Endothelial cell of umbilical vein (primary cell): Measurements from ENCODE around the gene HIF1AN. TPM values are rescaled to one million over a fixed set of nuclear protein-coding genes. Genes with fewer than 3 reads are reported as not detected.

ENCODE experiments used
- BruUV-seq: library from RNA; stranded (reverse); fragments of 400-500 nt; replicated peaks from 2 replicates; lab custom pipeline; 2021; lab: Mats Ljungman, UMichigan
- CTCF ChIA-PET: fragments of 300-600, 350-600 bp; sonication (Branson Sonifier 250); formaldehyde crosslinking; loops from one replicate; lab custom pipeline; 2021; ENCODE audit warnings: antibody characterized with exemption, inconsistent platforms; lab: Charles Lee
- POLR2A ChIA-PET: fragments of 300-600, 350-600 bp; sonication (Branson Sonifier 250); formaldehyde crosslinking; loops from one replicate; lab custom pipeline; 2021; ENCODE audit warnings: antibody characterized with exemption, inconsistent platforms; lab: Charles Lee
- DNase-seq: peaks from one replicate; pipeline ENCODE4 v3.0.0-alpha.2; 2011; ENCODE audit warnings: low read depth, low spot score
- FAIRE-seq: peaks from 2 replicates; lab custom pipeline; 2011; peaks lifted over from hg19 to GRCh38; lab: Jason Lieb, UNC
- H2AFZ ChIP-seq: 2 replicates; pipeline ENCODE4 v1.6.0; 2012; ENCODE audit warnings: low read depth, low read length, control low read depth, inconsistent platforms
- H3K27ac ChIP-seq: 2 replicates; pipeline ENCODE4 v1.5.1; 2011; ENCODE audit warnings: low read depth, mild to moderate bottlenecking, control low read depth, low read length, moderate library complexity; ENCODE audit not compliant: insufficient read depth
- H3K27me3 ChIP-seq, 2 experiments: 2 replicates each; pipeline versions ENCODE4 v1.6.0 to v1.6.1; 2011; ENCODE audit warnings: low read length in 2 of 2, mixed read lengths in 1 of 2; ENCODE audit not compliant: control insufficient read depth in 2 of 2, insufficient read depth in 2 of 2
- H3K36me3 ChIP-seq, 2 experiments: 2 replicates in 1 of 2; 3 replicates in 1 of 2; pipeline ENCODE4 v1.5.1; 2011; ENCODE audit warnings: low read length in 2 of 2, mild to moderate bottlenecking in 1 of 2, moderate library complexity in 1 of 2; ENCODE audit not compliant: control insufficient read depth in 2 of 2, insufficient read depth in 2 of 2; ENCODE audit errors: extremely low read depth in 1 of 2
- H3K4me1 ChIP-seq: 3 replicates; pipeline ENCODE4 v1.5.1; 2011; ENCODE audit warnings: mild to moderate bottlenecking, low read length; ENCODE audit not compliant: control insufficient read depth, insufficient read depth; ENCODE audit errors: extremely low read depth
- H3K4me2 ChIP-seq: 2 replicates; pipeline ENCODE4 v1.6.1; 2011; ENCODE audit warnings: low read length, control low read depth, mixed read lengths; ENCODE audit not compliant: insufficient read depth
- H3K4me3 ChIP-seq, 3 experiments: fragments of 200-600 bp in 1 of 3; sonication (generic), shearing (Covaris generic) in 1 of 3; replicated peaks in 1 of 3; 2 replicates each; pipeline ENCODE4 v1.5.1; 2011 to 2016; ENCODE audit warnings: control low read depth in 3 of 3, low read length in 3 of 3, mild to moderate bottlenecking in 2 of 3, inconsistent platforms in 1 of 3, low read depth in 1 of 3, moderate library complexity in 1 of 3; ENCODE audit not compliant: insufficient read depth in 1 of 3
- H3K79me2 ChIP-seq: 2 replicates; pipeline ENCODE4 v1.6.0; 2012; ENCODE audit warnings: low read length, inconsistent platforms; ENCODE audit not compliant: control insufficient read depth, insufficient read depth
- H3K9ac ChIP-seq: replicated peaks from 2 replicates; pipeline ENCODE3; 2011; ENCODE audit warnings: low read length, control low read depth; ENCODE audit not compliant: insufficient read depth; ENCODE audit errors: extremely low read depth
- H3K9me1 ChIP-seq: replicated peaks from 3 replicates; pipeline ENCODE4 v1.6.0; 2011; ENCODE audit warnings: mild to moderate bottlenecking, low read length; ENCODE audit not compliant: control insufficient read depth, insufficient read depth; ENCODE audit errors: extremely low read depth
- H3K9me3 ChIP-seq: replicated peaks from 2 replicates; pipeline ENCODE4 v1.5.1; 2012; ENCODE audit warnings: low read length, inconsistent platforms; ENCODE audit not compliant: control insufficient read depth, insufficient read depth
- H4K20me1 ChIP-seq: replicated peaks from 2 replicates; pipeline ENCODE3; 2011; ENCODE audit warnings: mild to moderate bottlenecking, low read length; ENCODE audit not compliant: control insufficient read depth, insufficient read depth; ENCODE audit errors: extremely low read depth
- CTCF ChIP-seq, 2 donors: IDR thresholded peaks; 1 replicate in 1 of 2; 2 replicates in 1 of 2; pipeline ENCODE4 v1.5.1; 2011; ENCODE audit warnings: low read length in 2 of 2, mild to moderate bottlenecking in 2 of 2, moderate library complexity in 2 of 2, control low read depth in 1 of 2, inconsistent platforms in 1 of 2, low read depth in 1 of 2; ENCODE audit not compliant: insufficient read depth in 1 of 2; ENCODE audit errors: extremely low read depth in 1 of 2
- EZH2 ChIP-seq: IDR thresholded peaks from 2 replicates; pipeline ENCODE4 v1.6.1; 2012; ENCODE audit warnings: borderline replicate concordance, low read depth, mild to moderate bottlenecking, moderate library complexity, low read length, inconsistent platforms; ENCODE audit not compliant: severe bottlenecking
- FOS ChIP-seq: IDR thresholded peaks from 2 replicates; pipeline ENCODE4 v1.6.1; 2011; ENCODE audit warnings: mild to moderate bottlenecking, low read length, moderate library complexity, borderline replicate concordance; ENCODE audit not compliant: insufficient read depth
- GATA2 ChIP-seq: IDR thresholded peaks from 2 replicates; pipeline ENCODE4 v1.7.0; 2011; ENCODE audit warnings: low read depth, mild to moderate bottlenecking, moderate library complexity, mixed read lengths, low read length; ENCODE audit not compliant: insufficient read length, insufficient read depth
- JUN ChIP-seq: IDR thresholded peaks from 2 replicates; pipeline ENCODE4 v1.6.1; 2011; ENCODE audit warnings: borderline replicate concordance, low read depth; ENCODE audit not compliant: insufficient read length, insufficient read depth
- MYC ChIP-seq: IDR thresholded peaks from one replicate; pipeline ENCODE4 v1.6.1; 2011; ENCODE audit warnings: mild to moderate bottlenecking, low read depth, low read length
- POLR2A ChIP-seq: IDR thresholded peaks from 2 replicates; pipeline ENCODE4 v1.6.1; 2012; ENCODE audit warnings: low read depth, mild to moderate bottlenecking, control low read depth, low read length
- dilution Hi-C: fragments of 300-500 bp; cut with MboI; formaldehyde crosslinking; loops from one replicate; pipeline ENCODE4 v1.15.0; 2019; ENCODE audit warnings: low sequenced_read_pairs; ENCODE audit not compliant: extremely low pct_ligation_motif_present
- intact Hi-C: fragments of 100-400 bp; cut with micrococcal nuclease; formaldehyde crosslinking; loops from one replicate; pipeline ENCODE4 v1.10.0; 2022
- polyA plus RNA-seq, 4 experiments: library from polyadenylated mRNA; depleted of rRNA in 3 of 4; stranded (reverse) in 3 of 4; unstranded in 1 of 4; fragments of >200 nt; gene quantifications; 2 replicates each; pipeline versions ENCODE4 v1.2.1 to v1.2.3, GENCODE V29; 2011 to 2012; ENCODE audit warnings: missing spikeins in 1 of 4
- total RNA-seq: library from RNA; stranded (reverse); gene quantifications from 2 replicates; pipeline ENCODE4 v1.2.3, GENCODE V29; 2021

The HIF1AN gene
- total and polyA plus RNA-seq, 2 donors (not counting 3 experiments of a cell fraction or from before 2014, with no cell fraction given) = 7.3 to 34.0 TPM

GRCh38 chr10:100565206-100565985 is 29.7 kb downstream of the HIF1AN start:
- Histone ChIP-seq H4K20me1 (no peaks in the 10 kb centered on the region), H3K36me3 (no peaks in the 10 kb centered on the region), H2AFZ (no peak overlapping the region), H3K27ac (no peak overlapping the region), H3K9me1 (no peaks in the 10 kb centered on the region), H3K27me3 (peaks cover 65 to 67% of the 10 kb centered on the region in 2 experiments), H3K4me1 (peaks cover 2% of the 10 kb centered on the region), H3K9ac (no peak overlapping the region), H3K4me3 (no peak overlapping the region), H3K4me2 (no peak overlapping the region), H3K9me3 (no peaks in the 10 kb centered on the region), H3K79me2 (no peaks in the 10 kb centered on the region)
- no TSS peak for BruUV-seq
- DNase-seq (no peak), FAIRE-seq (no peak)
- dilution Hi-C loops (no loop called here), intact Hi-C loops (no loop called here)
- TF ChIP-seq CTCF (IDR thresholded peaks at IDR 0.05; ENCODE audit: extremely low read depth in 1 of 2, insufficient read depth in 1 of 2, low read depth in 1 of 2, low read length in 2 of 2) (no peak), MYC (no peak), POLR2A (no peak), JUN (no peak), GATA2 (no peak), EZH2 (no peak), FOS (no peak)
- ChIA-PET CTCF (interaction anchor here (1.2 kb wide), 1 partner anchor 313 kb away, joined by 3 read pairs; no protein-coding TSS in a partner anchor), POLR2A (no interaction called here)
